Measurements from ENCODE around the gene SCARF2. TPM values are rescaled to one million over a fixed set of nuclear protein-coding genes. Genes with fewer than 3 reads are reported as not detected.

The SCARF2 gene
- total and polyA plus RNA-seq, 2 experiments from 2014 or later = 1.8 to 16.6 TPM

- no peak for TF ChIP-seq ZNF462 (CRISPR knock-in tag; IDR thresholded peaks at IDR 0.05)
- TF ChIP-seq JUNB (IDR thresholded peaks at IDR 0.05; ENCODE audit: unreplicated experiment) = no peak
- TF ChIP-seq REST (IDR thresholded peaks at IDR 0.05; ENCODE audit: unreplicated experiment) = no peak
- no peak for TF ChIP-seq STAT1 (IDR thresholded peaks at IDR 0.05; ENCODE audit: unreplicated experiment)
These were observed 4.2 kb upstream of the SCARF2 start (continued) for GRCh38 chr22:20441631-20442484.

Measured in GM23338 (cell line).